ENCODE measurements around the gene ITPA. TPM values are rescaled to one million over a fixed set of nuclear protein-coding genes. Genes with fewer than 3 reads are reported as not detected.
A peak's percentile ranks its signal among the peaks of the same experiment; 100 is the strongest.
"Not testable (repeated sequence)": the region's sequence is repeated elsewhere in the genome, so short reads cannot be mapped to it uniquely, and the experiment has no call there.

Gene ITPA
- total RNA-seq, 1 donor from 2014 or later: 7.2 TPM

DNA sequence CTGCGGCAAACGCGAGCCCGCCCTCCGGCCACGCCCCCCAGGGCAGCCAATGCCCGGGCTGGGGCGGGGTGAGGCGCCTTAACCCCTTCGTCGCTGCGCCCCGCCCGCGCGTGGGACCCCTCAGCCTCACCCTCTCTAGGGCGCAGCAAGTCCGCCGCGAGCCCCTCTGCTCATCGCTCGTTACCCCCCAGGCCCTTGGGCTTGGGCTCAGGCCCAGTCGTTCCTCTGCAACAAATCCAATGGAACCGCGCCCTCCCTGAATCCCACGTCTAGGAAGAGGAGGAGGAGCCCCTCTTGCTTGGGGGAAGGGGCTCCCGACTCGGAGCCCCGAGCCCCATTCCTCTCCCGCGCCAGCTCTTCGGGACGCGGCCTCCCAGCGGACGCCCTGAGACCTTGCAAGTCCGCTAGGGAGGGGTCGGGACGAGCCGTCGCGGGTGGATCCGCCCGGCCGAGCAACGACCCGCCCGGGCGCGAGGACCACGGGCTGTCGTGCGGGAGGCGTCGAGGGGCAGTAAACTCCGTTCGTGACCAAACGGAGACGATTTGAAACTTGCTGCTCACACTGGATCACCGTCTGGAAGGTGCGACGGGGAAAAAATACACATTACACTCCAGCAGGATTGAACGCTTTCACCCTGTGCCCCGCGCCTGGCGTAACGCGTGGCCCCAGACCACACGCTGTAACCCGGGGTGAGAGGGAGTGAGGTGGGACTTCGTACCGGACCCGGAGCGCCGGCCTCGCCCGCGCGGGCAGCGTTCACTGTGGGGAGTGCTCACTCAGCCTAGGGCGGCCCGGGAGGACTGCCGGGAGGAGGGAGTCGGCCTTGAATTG, 35.5 kb upstream of the ITPA start:
- DNase-seq (ENCODE audit: low spot score): peak; percentile 87

DNA sequence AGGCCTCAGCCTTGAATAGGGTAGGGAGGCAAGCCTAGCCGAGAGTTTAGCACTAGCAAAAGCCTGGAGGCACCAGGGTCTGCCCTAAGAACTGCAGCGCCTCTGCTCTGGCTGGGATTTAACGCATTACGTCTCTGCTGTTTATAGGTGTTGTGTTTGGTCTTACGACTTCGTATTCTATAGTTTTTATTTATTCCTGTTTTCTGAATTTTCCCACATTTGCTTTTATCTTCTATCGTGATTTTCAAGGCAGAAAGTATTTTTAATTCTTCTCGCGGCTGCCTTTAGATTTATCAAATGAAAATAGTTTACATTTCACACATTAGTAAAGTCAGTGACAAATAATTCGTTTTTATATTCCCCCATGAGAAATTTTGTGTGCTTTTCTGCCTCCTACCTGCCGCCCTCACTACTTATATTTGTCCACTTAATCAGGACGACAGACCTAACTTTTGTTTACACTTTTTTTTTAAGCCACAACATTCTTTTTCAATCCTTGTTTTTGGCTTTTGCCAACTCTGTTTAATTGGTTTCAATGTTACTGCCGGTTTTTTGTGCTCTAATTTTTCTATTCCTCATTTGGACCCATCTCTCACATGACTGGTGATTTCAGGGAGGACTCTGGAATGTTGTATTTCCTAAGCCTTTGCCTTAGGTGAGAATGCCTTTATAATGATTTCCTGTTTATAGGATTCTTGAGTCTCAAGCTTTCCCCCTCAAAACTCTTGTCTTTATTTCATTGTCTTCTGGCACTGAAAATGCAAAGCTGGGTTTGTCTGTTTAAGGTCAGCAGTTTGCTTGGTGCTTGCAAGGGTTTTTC, 34.6 kb upstream of the ITPA start:
- peak; percentile 28 for DNase-seq (ENCODE audit: low spot score)

DNA sequence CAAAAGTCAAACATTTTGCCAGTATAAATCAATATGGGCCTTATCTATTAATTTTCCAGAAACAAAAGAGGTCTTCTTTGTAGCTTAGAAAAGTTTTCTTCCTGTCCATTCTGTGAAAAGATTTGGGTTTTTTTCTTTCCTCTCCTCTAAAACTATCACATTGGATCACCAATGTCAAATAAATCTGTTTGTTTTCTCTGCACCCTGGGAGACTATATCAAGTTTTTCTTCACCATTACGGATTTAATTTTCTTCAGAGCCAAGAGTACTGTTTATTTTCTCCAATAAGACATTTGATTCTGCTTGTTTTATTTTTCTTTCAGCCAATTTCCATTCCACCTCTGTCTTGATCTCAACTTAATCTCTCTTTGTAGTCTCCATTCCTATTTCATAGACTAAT, 34.0 kb upstream of the ITPA start:
- no peak for DNase-seq (ENCODE audit: low spot score)

DNA sequence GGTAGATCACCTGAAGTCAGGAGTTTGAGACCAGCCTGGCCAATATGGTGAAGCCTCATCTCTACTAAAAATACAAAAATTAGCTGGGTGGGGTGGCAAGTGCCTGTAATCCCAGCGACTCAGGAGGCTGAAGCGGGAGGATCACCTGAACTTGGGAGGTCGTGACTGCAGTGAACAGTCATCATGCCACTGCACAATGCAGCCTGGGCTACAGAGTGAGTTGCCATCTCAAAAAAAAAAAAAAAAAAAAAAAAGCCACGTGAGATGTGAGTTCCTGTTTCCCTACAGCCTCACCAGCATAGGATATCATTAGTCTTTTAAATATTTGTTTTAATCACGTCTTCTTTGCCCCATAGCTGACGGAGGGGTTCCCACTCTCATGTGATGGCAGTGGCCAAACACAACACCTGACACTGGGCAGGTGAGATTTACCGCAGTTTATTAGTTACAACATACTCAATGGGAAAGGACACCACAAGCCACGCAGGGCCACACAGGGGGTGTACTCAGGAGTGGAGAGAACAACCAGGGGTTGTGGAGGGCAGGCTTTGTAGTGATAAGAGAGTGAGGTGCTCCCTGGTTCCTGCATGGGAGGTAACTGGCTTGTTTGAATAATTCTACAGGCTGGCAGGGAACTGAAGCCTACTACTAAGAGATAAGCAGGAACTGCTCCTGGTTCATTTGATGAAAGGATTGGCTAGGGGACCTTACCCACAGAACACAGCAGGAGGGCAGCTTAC, 31.4 kb upstream of the ITPA start:
- DNase-seq (ENCODE audit: low spot score): no peak

DNA sequence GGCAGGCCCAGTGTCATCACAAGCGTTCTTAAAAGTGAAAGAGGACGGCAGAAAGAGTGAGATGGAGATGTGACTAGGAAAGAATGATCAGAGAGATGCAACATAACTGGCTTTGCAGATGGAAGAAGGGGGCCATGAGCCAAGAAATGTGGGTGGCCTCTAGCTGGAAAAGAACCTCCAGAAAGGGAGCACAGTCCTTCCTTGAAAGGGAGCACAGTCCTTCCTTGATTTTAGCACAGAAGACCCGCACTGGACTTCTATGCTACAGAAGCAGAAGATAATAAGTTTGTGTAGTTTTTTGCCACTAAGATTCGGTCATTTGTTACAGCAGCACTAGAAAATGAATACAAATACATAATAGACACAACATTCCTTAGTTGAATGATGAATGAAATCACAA, 29.0 kb upstream of the ITPA start:
- no peak for DNase-seq (ENCODE audit: low spot score)

DNA sequence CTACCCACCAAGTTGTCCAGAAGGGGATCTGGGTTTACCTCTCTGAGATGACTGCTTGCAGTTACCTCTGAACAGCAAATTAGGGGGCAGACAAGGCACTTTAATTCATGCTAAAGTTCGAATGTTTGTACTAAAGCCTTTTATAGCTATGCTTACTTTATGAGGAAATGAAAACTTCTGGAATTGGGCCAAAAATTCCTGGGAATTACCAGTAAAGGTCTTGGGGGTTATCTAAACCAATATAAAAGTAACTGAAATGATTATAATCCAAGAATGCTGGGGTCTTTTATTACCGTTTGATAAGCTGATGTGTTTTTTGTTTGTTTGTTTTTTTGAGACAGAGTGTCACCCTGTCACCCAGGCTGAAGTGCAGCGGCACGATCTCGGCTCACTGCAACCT, 28.0 kb upstream of the ITPA start:
- DNase-seq (ENCODE audit: low spot score): no peak

DNA sequence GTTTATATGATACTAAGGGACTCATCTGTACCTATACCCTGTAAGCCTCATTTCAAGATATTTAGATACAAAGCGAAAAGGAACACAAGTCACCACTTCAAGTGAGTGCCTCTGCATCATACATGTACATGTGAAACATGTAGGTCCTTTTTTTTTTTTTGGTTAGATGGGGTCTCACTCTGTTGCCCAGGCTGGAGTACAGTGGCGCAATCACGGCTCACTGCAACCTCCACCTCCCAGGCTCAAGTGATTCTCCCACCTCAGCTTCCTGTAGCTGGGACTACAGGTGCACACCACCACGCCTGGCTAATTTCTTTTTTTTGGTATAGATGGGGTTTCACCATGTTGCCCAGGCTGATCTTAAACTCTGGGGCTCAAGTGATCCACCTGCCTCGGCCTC, 26.9 kb upstream of the ITPA start:
- not testable (repeated sequence) for DNase-seq (ENCODE audit: low spot score)

DNA sequence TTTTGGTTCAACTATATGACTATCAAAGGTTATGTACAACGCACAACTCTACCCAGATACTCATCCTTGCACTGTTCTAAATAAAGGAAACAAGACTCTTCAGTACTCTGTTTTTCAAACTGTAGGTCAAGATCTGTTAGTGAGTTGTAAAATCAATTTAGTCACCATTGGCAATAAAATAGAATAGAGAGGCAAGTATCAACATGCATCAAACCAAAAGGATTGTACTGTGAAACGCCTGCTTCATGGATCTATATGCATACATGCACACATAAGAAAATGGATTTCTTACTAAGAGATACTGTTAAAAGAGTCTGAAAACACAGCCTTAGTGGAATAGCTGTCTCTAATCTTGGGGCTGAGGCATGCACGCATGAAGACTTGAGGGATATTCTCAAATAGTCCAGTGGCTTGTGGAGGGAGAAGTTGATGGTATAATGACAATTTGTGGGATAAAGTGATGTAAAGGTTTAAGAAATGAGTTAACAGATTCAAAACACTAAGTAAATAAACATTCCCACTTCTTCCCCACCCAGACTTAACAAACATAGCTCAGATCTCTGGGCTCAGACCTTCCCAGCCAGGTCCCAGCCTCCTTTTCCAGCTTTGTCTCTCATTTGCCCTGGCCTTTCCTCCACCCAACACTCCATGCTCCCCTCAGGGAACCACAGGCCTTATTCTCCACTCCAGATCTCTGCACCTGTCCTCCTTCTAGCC, 25.2 kb upstream of the ITPA start:
- no peak for DNase-seq (ENCODE audit: low spot score)

DNA sequence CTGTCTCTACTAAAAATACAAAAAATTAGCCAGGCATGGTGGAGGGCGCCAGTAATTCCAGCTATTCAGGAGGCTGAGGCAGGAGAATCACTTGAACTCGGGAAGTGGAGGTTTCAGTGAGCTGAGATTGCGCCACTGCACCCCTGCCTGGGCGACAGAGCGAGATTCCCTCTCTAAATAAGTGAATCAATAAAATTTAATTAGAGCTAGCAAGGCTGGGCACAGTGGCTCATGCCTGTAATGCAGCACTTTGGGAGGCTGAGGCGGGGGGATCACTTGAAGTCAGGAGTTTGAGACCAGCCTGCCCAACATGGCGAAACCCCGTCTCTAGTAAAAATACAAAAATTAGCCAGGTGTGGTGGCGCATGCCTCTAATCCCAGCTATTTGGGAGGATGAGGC, 21.4 kb upstream of the ITPA start:
- DNase-seq (ENCODE audit: low spot score): not testable (repeated sequence)

DNA sequence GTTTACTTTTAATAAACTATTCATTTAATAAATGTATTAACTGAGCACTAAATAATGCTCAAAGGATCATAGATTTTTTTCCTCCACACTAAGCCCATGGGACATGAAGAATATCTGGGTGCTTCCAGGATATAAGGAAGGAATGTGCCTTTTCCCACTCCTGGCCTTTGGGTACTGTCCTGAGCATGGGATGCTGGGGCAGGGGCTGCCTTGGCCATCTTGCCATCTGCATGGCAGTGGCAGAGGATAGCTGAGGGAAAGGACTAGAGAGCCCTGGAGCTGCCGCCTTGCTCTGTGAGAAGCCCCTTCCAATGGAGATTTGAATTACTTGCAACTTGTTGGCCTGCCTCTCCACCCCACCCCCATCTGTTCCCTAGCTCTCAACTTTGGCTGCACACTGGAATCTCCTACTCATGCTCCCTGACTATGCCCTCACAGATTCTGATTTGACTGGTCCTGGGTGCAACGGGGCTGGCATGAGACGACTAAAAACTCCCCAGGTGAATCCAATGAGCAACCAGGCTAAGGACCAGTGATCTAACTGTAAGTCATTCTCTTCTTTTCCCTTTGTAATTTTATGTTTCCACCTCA, 20.4 kb upstream of the ITPA start:
- DNase-seq (ENCODE audit: low spot score): no peak

DNA sequence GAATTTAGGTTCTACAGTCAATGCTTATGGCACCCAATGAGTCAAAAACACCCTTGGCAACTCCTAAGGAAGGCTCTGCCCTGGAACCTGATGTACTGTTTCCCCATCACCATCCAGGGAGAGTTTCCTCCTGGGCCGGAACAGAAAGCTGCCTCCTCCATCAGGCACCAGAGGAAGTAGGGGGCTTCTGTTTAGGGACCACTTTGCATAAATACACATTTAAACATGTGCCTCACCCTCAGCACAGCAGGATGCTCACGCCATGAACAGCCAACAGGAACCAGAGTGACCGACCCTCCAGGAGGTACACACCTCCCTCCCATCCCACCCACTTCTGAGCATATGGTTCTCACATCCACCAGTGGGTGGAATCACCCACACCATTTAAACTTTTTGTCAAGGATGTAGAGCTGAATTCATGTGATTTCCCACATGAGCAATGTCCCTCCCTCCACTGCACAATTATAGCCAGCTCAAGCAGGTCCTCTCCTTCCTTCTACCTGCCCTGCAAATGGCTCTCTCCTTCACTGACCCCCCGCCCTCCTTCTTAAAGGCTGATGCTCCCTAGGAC, 19.7 kb upstream of the ITPA start:
- DNase-seq (ENCODE audit: low spot score): no peak

DNA sequence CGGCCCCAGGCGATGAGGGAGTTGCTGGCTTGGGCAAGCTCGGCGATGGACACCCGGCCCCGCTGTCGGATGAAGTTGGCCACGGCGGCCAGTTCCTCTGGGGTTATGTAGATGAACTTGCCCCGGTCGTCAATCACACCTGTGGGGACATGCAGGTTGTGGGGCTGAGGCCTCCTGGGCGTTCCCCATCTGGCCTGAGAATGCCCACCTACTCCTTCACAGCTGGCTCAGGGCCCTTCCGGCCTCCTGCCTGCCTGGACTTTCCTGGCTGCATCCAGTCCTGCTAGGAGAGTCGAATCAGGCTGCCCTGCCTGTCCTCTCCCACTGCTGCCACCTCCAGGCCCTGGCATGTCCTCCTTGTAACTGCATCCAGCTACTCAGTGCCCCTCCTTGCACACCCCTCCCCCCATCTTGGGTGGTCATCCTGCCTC, 18.6 kb upstream of the ITPA start:
- no peak for DNase-seq (ENCODE audit: low spot score)

DNA sequence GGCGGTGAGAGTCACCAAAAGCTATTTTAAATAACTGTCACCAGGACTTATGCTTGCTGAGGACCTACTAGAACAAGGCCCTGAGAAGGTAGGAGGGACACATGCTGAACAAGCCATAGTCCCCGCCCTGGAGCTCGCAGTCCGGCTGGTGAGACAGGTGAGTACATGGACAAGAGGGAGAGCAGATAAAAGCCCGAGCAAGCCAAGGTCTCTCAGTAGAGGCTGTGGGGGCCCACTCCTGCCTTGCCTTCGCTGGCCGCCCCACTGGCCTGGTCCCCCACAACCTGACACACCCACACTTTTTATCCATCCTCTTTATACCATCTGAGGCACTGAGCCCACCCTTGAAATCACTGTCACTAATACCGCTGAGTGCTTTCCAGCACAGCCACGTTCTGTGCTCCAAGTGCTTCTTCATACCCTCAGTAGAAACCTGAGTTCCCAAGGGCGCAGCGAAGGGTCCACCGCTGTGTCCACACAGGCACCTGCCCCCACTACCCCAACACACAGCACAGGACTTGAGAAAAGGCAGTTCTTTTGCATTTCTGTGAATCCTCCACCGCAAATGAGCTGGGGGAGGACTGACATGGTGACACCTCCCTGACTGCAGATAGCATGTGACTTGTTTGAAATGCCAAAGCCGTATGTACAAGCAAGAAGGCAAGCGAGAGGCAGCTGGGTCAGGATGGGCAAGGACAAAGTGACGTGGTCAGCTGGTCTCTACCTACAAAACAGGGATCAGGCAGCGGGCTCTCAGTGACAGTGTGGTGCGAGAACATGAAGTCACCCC, 16.9 kb upstream of the ITPA start:
- DNase-seq (ENCODE audit: low spot score): no peak

DNA sequence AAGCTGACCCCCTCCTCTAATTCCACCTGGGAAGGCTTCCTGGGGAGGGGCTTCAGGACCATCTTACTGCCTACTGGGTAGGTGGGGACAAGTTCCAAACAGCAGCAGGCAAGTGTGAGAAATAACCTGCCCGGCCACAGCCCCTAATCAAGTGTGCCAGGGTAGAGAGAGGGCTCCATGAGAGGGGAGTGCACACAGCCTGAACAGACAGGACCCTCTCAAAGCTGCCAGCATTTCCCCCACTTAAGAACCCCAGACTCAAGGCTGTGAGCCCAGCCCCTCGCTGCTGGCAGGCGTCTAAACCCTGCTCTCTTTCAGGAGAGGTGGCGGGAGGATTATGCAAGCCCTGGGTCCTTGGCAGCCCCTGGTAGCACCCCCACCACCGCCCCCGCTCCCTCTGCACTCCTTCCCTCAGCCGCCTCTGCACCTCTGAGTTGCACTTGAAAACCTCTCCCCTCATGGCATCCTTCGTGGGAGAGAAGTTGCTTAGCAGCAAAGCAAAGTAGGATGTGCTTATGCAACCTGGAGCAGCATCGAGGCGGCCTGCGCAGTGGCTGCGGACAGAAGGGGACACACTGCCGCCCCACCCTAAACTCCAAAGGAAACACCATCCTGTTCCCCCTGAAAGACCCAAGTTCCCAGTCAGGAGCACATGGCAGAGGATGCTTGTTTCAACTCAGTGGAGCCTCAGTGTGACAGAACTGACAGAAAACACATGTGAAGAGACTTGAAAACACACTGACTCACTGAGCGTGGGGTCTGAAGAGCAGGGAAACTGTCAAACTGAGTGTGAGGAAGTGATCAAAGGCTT, 15.3 kb upstream of the ITPA start:
- no peak for DNase-seq (ENCODE audit: low spot score)

DNA sequence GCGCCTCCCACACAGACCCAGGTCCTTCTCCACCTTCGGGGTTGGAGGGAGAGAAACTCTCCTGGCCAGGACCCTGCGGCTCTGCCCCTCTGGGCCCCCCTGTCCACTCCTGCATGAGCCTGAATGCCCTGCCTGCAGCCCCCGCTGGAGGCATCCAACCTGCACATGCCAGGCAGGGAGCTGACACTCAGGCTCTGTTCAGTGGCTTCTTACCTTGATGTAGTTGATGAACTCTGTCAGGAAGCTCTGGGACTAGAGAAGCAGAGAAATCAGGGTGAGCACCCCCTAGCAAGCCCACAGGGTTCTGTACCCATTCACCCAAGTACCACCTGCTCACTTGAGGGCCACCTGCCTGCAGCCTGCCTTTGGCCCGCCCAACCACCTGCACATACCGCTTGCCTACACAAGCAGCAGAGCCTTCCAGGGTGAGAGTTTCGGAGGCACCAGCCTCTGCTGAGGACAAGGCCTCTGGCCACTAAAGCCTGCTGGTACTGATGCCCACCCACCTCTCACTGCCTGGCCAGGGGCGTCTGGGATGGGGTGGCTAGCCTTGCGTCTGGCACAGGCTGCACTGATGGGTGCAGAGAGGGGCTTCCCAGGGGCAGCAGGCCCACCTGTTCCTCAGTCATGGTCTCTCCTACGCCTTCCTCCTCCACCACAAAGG, 14.5 kb upstream of the ITPA start:
- DNase-seq (ENCODE audit: low spot score): no peak

DNA sequence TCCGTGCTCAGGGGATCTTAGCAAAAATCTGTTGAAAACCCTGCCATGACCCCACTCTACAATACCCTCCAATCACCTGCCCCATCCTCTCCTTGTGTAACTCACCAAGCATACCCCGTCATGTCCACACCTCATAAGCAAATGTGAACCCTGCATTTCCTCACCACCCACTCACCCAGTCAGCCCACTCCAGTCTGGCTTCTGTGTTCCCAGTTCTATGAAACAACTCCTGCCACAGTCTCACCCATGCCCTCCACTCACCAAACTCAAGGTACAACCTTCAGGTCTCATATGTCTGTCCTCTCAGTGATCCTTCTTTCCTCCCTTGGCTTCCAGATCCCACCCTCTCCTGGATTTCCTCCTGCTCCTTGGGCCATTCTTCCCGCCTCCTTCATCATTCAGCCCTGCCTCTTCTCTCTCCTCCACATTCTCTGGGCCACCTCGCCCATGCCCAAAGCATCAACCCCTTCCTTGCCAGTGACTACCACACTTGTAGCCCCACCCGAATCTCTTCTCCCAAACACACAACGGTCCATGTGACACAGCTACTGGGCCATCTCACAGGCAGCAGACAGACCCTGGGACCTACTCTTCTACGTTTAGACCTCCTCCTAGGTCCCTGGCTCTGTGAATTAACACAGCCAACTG, 13.6 kb upstream of the ITPA start:
- DNase-seq (ENCODE audit: low spot score): no peak

DNA sequence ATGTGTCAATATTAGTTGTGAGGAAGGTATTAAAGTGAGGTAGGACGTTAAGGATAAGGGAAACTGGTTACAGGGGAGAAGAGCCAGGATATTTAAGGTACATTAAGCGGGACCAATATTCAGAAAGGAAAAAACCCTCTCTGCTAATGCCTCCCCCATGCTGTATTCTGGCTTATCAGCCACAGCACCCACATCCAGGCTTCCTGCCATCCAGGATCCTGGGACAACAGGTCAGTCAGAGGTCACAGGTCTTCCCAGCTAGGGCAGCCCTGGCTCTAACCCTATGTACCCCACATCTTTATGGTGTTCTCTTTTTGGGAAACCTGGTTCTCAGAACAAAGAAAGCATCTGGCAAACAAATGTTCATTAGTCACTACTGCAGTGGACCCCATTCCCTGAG, 10.1 kb upstream of the ITPA start:
- no peak for DNase-seq (ENCODE audit: low spot score)

Measured in umbilical cord (tissue), 2 donors.